Astrocyte (in vitro differentiated cells and primary cell): ENCODE data around the gene DCANP1. TPM values are rescaled to one million over a fixed set of nuclear protein-coding genes. Genes with fewer than 3 reads are reported as not detected.

Experiments
- DNase-seq: peaks from one replicate; pipeline ENCODE4 v3.0.0-alpha.2; 2010; ENCODE audit warnings: low read depth
- FAIRE-seq: peaks from 2 replicates; lab custom pipeline; 2011; peaks lifted over from hg19 to GRCh38; lab: Jason Lieb, UNC
- H2AFZ ChIP-seq: 2 replicates; pipeline ENCODE4 v1.6.0; 2012; ENCODE audit warnings: low read depth, low read length, inconsistent platforms
- H3K27ac ChIP-seq: 2 replicates; pipeline ENCODE4 v1.5.1; 2011; ENCODE audit warnings: low read depth, low read length, inconsistent platforms
- H3K27me3 ChIP-seq: 2 replicates; pipeline ENCODE4 v1.6.0; 2011; ENCODE audit warnings: low read length, inconsistent platforms; ENCODE audit not compliant: insufficient read depth
- H3K36me3 ChIP-seq: 2 replicates; pipeline ENCODE4 v1.5.1; 2011; ENCODE audit warnings: low read length, inconsistent platforms; ENCODE audit not compliant: insufficient read depth
- H3K4me1 ChIP-seq: 2 replicates; pipeline ENCODE4 v1.5.1; 2011; ENCODE audit warnings: low read length, inconsistent platforms; ENCODE audit not compliant: insufficient read depth
- H3K4me2 ChIP-seq: 2 replicates; pipeline ENCODE4 v1.6.0; 2012; ENCODE audit warnings: low read length, inconsistent platforms
- H3K4me3 ChIP-seq: 2 replicates; pipeline ENCODE4 v1.5.1; 2011; ENCODE audit warnings: low read depth, mild to moderate bottlenecking, low read length, inconsistent platforms; ENCODE audit not compliant: insufficient read depth
- H3K79me2 ChIP-seq: 2 replicates; pipeline ENCODE4 v1.6.0; 2012; ENCODE audit warnings: mild to moderate bottlenecking, low read length, inconsistent platforms; ENCODE audit not compliant: insufficient read depth
- H3K9ac ChIP-seq: 2 replicates; pipeline ENCODE4 v1.6.0; 2012; ENCODE audit warnings: mild to moderate bottlenecking, low read length, inconsistent platforms
- H3K9me3 ChIP-seq: 2 replicates; pipeline ENCODE4 v1.5.1; 2012; ENCODE audit warnings: low read depth, mild to moderate bottlenecking, low read length, inconsistent platforms; ENCODE audit not compliant: insufficient read depth
- H4K20me1 ChIP-seq: 2 replicates; pipeline ENCODE4 v1.6.0; 2012; ENCODE audit warnings: low read length, inconsistent platforms; ENCODE audit not compliant: insufficient read depth
- H3K27ac Mint-ChIP-seq: one replicate; pipeline ENCODE4 v1.8.0; 2021; ENCODE audit warnings: mild to moderate bottlenecking, mixed read lengths; ENCODE audit not compliant: unreplicated experiment
- H3K27me3 Mint-ChIP-seq: one replicate; pipeline ENCODE4 v1.8.0; 2021; ENCODE audit warnings: low read depth, mixed read lengths; ENCODE audit not compliant: unreplicated experiment
- H3K36me3 Mint-ChIP-seq: one replicate; pipeline ENCODE4 v1.8.0; 2021; ENCODE audit warnings: low read depth, mixed read lengths; ENCODE audit not compliant: unreplicated experiment
- H3K4me1 Mint-ChIP-seq: one replicate; pipeline ENCODE4 v1.8.0; 2021; ENCODE audit warnings: low read depth, mixed read lengths; ENCODE audit not compliant: unreplicated experiment
- H3K4me3 Mint-ChIP-seq: one replicate; pipeline ENCODE4 v1.8.0; 2021; ENCODE audit warnings: mild to moderate bottlenecking, moderate library complexity, mixed read lengths; ENCODE audit not compliant: unreplicated experiment
- H3K9me3 Mint-ChIP-seq: one replicate; pipeline ENCODE4 v1.8.0; 2021; ENCODE audit warnings: mild to moderate bottlenecking, mixed read lengths; ENCODE audit not compliant: unreplicated experiment
- CTCF ChIP-seq: IDR thresholded peaks from 2 replicates; pipeline ENCODE4 v1.5.1; 2011; ENCODE audit warnings: low read depth, mild to moderate bottlenecking, inconsistent platforms, low read length, moderate library complexity; ENCODE audit not compliant: insufficient read depth
- EZH2 ChIP-seq: IDR thresholded peaks from 2 replicates; pipeline ENCODE4 v1.6.1; 2012; ENCODE audit warnings: mild to moderate bottlenecking, low read length, inconsistent platforms; ENCODE audit not compliant: insufficient read depth
- total RNA-seq: library from RNA; stranded (reverse); gene quantifications from 2 replicates; pipeline ENCODE4 v1.2.1, GENCODE V29; 2021

The DCANP1 gene
- total RNA-seq, 1 donor from 2014 or later, result not detected

DNA sequence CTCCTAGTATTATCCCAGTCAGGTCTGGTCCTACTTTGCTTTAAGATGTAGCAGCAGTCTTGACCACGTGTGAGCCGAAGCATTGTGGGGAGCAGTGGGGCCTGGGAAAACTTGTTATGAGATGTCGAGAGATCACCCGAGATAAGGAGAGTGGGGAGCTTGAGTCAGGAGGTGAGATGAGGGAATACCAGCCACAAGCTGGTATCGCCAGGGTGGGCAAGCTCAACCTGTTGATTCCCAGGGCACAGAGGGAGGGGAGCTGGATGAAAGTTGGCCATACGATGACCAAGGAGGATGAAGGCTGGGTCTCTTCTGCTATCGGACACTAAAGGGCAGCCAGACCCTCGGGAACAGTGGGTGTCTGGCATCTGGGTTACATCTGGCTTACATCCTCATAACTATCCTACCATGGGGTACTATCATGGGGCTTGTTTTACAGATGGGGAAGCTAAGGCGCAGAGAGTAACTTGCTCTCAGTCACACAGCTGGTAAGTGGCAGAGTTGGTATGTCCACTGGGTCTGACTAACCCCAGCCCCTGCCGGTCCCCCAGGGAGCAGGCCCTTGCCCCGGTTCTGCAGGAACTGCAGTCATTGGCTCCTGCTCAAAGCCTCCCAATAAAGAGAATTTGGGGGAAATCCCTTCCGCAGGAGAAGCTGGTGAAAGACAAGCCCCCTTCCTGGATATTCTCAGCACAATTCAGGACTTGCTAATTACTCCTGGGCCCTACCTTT lies 18.4 kb upstream of the DCANP1 start:
- Histone ChIP-seq H3K27ac (no peak overlapping the region), H3K27me3 (peaks cover 64% of the 10 kb centered on the region), H3K9ac (no peak overlapping the region), H2AFZ (peak overlapping the region; percentile 75), H4K20me1 (no peaks in the 10 kb centered on the region), H3K4me3 (no peak overlapping the region), H3K4me2 (no peak overlapping the region), H3K79me2 (no peaks in the 10 kb centered on the region), H3K4me1 (no peaks in the 10 kb centered on the region), H3K36me3 (no peaks in the 10 kb centered on the region), H3K9me3 (no peaks in the 10 kb centered on the region)
- no peak for DNase-seq
- Mint-ChIP-seq H3K27ac (no peak overlapping the region), H3K27me3 (peaks cover 92% of the 10 kb centered on the region), H3K36me3 (no peaks in the 10 kb centered on the region), H3K9me3 (no peaks in the 10 kb centered on the region), H3K4me3 (no peak overlapping the region), H3K4me1 (peaks cover 5% of the 10 kb centered on the region)
- FAIRE-seq, result no peak
- no peak for TF ChIP-seq EZH2
- no peak for TF ChIP-seq CTCF

DNA sequence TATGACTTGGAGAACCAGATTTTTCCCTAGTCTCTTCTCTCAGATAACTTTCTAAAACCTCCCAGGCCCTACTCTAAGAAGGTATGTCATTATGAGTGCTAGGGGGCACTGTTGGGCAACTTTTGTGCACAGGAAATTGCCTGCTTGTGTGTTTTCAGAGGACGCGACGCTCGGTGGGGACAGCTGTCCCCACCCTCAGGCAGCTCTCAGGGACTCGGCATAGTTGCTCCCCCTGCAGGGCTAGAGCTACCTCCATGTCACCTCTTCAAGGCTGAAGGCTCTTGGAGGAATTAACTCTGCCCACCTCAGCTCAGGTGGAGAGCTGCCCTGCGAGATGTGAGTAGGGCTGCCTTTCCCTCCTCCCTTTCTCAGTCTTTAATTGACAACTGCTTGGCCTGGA lies 15.2 kb upstream of the DCANP1 start:
- H3K9me3 Mint-ChIP-seq, result no peaks in the 10 kb centered on the region
- FAIRE-seq (no peak), DNase-seq (peak; percentile 14)
- Histone ChIP-seq H3K9ac (no peak overlapping the region), H2AFZ (no peak overlapping the region), H3K79me2 (no peaks in the 10 kb centered on the region), H3K27me3 (peaks cover 50% of the 10 kb centered on the region), H3K4me3 (no peak overlapping the region), H3K36me3 (no peaks in the 10 kb centered on the region), H3K9me3 (no peaks in the 10 kb centered on the region), H3K4me1 (peaks cover 9% of the 10 kb centered on the region), H4K20me1 (no peaks in the 10 kb centered on the region), H3K27ac (no peak overlapping the region), H3K4me2 (no peak overlapping the region)
- no peak overlapping the region for H3K27ac Mint-ChIP-seq
- H3K4me1 Mint-ChIP-seq, result peaks cover 5% of the 10 kb centered on the region
- no peak overlapping the region for H3K4me3 Mint-ChIP-seq
- H3K27me3 Mint-ChIP-seq, result peaks cover 91% of the 10 kb centered on the region
- peak; percentile 54 for TF ChIP-seq CTCF
- no peak for TF ChIP-seq EZH2
- H3K36me3 Mint-ChIP-seq, result no peaks in the 10 kb centered on the region

DNA sequence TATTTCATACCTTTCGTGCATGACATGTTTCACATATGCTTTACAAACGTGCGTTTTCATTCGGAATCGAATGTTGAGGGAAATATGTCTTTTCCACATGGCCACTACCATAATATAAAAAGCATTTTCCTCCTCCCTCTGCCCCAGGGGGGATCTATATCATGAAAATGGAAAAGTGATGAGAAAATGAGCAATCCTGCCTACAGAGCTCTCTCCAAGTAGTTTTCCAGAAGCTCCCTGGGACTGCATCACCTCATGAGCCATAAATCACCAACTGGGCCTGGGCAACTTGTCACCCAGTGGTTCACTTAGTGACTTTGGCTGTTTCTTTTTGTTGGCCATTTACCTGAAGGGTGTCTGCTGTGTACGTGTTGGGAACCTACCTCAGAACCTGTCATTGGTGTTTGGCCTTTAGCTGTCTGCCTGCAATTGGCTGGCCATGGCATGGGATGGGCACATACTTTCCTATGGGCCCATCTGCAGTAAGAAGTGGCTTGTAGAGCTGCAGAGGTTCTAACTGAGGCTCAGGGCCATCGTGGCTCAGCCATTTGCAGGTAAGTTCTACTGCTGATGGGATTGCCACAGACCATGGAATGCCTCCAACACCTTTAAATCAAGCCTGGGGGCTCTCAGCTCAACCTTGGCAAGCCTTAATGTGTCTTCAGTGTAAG lies 14.5 kb upstream of the DCANP1 start:
- Histone ChIP-seq H3K27ac (no peak overlapping the region), H2AFZ (no peak overlapping the region), H3K4me3 (no peak overlapping the region), H3K36me3 (no peaks in the 10 kb centered on the region), H3K27me3 (peaks cover 44% of the 10 kb centered on the region), H3K4me2 (no peak overlapping the region), H3K4me1 (peaks cover 11% of the 10 kb centered on the region), H4K20me1 (no peaks in the 10 kb centered on the region), H3K9ac (no peak overlapping the region), H3K9me3 (no peaks in the 10 kb centered on the region), H3K79me2 (no peaks in the 10 kb centered on the region)
- FAIRE-seq, result no peak
- no peak overlapping the region for H3K4me3 Mint-ChIP-seq
- H3K27ac Mint-ChIP-seq, result no peak overlapping the region
- no peak for DNase-seq
- H3K9me3 Mint-ChIP-seq, result no peaks in the 10 kb centered on the region
- no peaks in the 10 kb centered on the region for H3K36me3 Mint-ChIP-seq
- peaks cover 4% of the 10 kb centered on the region for H3K4me1 Mint-ChIP-seq
- no peak for TF ChIP-seq EZH2
- TF ChIP-seq CTCF, result no peak
- H3K27me3 Mint-ChIP-seq, result peaks cover 88% of the 10 kb centered on the region
